ENCODE measurements around the gene VEGFB.

GRCh38 chr11:64238076-64238475 lies 3.7 kb downstream of the VEGFB start:
- no peak for TF ChIP-seq CTCF (IDR thresholded peaks at IDR 0.05)
- no peak for TF ChIP-seq POLR2A (IDR thresholded peaks at IDR 0.05)
- TF ChIP-seq POLR2AphosphoS5 (IDR thresholded peaks at IDR 0.05), result no peak
- no peak for TF ChIP-seq EP300 (IDR thresholded peaks at IDR 0.05)
